GM19463 (cell line): ENCODE data around the gene GDPD5.

Source experiments
- ATAC-seq: cut with Tn5 transposase; IDR thresholded peaks from one replicate; pipeline ENCODE4 v1.9.1; 2021; ENCODE audit warnings: mild to moderate bottlenecking, moderate library complexity; ENCODE audit not compliant: unreplicated experiment

The GDPD5 gene

GRCh38 chr11:75493626-75494025, 32.1 kb downstream of the GDPD5 start:
- no peak for ATAC-seq

DNA sequence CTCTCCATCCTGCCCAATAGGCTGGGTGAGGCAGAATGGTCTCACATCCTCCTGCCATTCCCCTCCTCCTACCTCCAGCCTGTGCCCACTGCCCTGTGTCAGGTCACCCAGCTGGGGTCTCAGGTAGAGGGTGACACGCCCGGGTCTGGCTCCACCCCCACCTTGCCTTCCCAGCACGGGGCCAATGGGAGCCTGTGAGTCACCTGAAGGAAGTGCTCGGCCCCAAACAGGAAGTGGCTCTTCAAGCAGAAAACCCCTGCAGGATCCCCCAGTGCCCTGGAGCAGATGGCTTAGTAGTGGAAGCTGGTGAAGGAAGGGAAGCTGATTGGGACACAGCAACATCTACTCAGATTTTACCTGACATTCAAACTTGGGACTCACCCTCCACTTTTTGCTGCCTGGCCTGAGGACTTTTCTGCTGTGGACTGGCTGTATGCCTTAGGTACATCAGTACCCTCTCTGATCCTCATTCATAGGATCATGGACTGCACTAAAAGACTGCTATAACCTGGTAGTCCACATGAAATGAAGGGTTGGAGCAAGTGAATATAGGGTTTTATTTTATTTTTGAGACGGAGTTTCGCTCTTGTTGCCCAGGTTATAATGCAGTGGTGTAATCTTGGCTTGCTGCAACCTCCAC, 33.4 kb downstream of the GDPD5 start:
- ATAC-seq = peak; percentile 76

DNA sequence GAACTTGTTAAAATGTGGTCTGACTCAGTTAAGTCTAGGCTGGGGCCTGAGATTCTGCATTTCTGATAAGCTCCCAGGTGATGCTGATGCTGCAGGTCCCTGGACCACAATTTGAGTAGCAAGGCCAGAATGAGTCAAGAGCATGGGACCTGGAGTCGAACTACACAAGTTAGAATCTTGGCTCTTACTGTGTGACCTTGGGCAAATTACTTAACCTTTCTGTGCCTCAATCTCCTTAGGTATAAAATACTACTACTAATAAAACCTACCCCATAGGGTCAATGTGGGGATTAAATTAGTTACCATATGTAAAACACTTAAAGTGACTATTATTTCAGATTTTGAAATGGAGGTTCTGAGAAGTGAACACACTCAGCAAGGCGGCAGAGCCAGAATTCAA, 34.3 kb downstream of the GDPD5 start:
- no peak for ATAC-seq

- no peak for ATAC-seq
Observed at GRCh38 chr11:75490221-75491181, 35.2 kb downstream of the GDPD5 start.

- no peak for ATAC-seq
Observed at GRCh38 chr11:75487365-75487764, 38.4 kb downstream of the GDPD5 start.

GRCh38 chr11:75485742-75486141, 40.0 kb downstream of the GDPD5 start:
- no peak for ATAC-seq

DNA sequence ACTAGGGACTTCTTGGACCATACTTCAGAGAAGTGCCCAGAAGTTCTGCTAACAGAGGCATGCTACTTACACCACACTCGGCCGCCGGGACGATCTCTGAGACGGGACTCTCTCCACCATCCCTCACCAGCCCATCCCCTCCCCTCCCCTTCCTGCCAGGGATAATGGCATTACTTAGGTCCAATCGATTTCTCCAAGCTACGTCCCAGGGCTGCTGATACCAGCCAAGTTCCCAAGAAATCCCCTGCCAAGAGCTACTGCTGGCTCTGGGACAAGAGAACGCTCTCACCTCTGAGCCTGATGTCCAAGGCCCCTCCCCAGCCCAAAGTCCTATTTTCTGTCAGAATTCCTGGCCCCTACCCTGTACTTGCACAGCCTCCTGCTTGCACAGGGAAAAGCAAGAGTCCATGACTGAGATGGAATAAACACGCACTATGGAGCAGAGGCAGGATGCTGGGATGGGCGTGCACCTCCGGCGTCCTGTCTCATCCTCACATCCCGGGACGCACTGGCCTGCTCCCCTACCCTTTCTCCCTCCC, 42.7 kb downstream of the GDPD5 start:
- ATAC-seq = no peak

GRCh38 chr11:75481922-75482606, 43.7 kb downstream of the GDPD5 start:
- ATAC-seq = no peak

DNA sequence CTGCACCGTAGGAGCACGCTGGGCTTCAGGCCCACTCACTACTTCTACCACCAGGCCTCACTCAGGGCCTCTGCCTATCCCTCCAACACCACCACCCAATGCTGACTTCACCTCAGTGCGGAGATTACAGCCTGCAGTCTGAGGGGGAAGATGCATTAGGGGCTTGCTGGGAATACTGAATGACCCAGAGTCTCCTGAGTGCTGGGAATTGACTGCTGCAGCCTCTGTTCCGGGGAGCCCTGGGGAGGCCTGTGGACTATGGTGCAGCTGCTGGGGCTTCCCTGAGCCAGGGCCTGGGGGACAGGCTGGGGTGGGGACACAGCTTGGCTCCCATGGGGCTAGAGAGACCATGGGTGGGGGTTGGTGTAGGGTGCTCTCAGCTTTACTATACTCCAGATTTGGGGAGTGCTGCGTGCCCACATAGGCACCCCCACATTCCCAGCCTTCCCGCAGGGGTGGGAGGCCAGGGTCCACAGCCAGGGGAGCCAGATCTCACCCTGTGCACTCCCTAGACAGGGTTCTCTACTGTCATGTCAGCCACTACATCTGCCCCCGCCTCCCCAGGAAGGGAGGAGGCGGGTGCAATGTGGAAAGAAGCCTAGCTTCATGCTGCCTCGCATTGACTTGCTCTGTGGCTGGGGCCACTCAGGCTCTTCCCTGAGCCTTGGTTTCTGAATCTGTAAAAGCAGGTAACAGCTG, 44.4 kb downstream of the GDPD5 start:
- no peak for ATAC-seq

DNA sequence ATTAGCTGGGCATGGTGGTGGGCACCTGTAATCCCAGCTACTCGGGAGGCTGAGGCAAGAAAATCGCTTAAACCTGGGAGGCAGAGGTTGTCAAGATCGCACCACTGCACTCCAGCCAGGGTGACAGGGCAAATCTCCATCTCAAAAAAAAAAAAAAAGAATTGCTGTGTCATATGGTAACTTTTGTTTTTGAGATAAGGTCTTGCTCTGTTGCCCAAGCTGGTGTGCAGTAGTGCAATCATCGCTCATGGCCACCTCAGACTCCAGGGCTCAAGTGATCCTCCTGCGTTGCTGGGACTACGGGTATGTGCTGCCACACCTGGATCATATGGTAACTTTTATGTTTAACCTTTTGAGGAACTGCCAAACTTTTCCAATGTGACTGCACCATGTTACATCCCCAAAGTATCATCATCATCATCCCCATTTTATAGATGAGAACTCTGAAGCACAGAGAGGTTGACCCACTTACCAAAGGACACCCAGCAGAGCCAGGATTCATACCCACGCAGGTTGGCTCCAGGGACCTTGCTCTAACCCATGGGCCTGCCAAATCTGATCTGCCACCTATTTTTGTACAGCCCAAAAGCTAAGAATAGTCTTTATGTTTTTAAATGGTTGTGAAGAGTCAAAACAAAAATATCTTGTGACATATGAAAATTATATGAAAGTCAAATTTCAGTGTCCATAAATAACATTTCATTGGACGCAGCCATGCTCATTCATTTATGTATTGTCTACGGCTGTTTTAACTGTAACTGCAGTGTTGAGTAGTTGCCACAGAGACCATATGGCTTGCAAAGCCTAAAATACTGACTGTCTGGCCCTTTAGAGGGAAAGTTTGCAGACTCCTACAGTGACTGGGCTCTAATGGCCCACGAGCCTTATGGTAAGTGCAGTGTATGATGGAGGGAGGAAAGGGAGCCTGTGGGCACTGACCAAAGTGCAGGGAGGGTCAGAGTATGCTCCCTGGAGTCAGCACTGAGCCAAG, 45.3 kb downstream of the GDPD5 start:
- ATAC-seq = no peak

DNA sequence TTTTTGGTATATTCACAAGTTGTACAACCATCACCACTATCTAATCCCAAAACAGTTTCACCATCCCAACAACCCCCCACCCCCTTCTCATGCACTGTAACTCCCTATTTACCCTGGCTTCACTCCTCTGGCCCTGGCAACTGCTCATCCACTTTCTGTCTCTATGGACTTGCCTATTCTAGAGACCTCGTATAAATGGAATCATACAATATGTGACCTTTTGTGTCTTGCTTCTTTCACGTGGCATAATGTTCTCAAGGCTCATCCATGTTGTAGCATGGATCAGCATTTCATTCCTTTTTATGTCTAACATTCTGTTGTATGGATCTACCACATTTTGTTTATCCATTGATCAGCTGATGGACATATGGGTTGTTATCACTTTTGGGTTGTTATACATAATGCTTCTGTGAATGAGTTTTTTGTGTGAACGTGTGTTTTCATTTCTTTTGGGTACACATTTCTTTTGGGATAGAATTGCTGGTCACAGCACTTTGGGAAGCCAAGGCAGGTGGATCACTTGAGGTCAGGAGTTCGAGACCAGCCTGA, 46.1 kb downstream of the GDPD5 start:
- no peak for ATAC-seq

GRCh38 chr11:75478783-75479596, 46.8 kb downstream of the GDPD5 start:
- ATAC-seq = no peak

DNA sequence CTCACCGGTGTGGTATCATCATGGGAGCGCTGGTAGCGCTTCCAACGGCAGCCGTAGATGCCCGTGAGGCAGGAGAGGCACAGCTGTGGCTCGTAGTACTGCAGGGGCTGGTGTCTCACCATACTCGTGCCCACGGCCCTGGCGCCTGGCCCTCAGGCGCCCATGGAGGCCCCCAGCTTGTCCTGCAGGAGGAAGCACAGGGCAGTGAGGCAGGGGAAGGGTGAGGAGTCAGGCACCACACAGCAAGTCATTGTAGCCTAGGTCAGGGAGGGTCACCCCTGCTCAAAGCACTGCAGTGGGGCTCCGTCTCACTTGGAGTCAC, 48.2 kb downstream of the GDPD5 start:
- no peak for ATAC-seq

GRCh38 chr11:75476739-75477613, 48.8 kb downstream of the GDPD5 start:
- ATAC-seq = no peak

DNA sequence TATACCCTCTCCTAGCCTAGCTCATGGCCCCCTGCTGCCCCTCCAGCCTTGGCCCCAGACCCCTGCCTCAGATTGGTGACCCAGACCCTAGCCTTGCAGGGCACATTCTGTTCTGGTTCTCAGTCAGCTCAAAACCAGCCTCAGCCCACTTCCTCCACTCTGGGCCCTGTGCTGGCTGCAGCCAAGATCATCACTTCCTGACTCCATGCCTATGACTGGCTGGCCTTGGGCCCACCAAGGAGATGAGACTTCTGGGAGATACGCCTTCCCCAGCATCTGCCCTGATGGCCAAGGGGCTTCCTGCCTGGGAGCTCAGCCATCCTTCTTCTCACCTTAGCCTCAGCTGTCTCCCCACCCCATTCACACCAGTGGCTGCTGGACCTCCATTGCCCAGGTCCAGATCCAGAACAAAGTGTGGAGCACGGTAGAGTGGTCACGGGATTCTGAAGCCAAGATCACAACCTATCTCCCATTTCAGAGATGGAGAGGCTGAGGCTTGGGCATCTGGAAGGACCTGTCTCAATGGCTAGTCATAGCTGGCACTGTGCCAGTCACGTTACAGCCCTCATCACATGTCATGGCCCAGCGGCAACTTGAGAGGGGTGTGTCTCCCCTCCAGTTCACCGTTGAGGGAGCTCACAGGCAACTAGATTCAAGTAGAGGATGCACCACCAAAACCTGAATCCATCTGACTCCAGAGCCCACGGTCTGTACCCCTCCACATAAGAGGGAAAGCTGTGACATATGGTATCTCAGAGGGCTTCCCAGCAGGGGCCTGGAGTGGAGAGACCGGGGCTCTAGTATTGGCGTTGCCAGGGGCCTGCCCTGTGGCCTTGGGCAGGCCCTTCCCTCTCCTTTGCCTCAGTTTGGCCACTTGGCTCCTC, 49.7 kb downstream of the GDPD5 start:
- ATAC-seq = no peak

DNA sequence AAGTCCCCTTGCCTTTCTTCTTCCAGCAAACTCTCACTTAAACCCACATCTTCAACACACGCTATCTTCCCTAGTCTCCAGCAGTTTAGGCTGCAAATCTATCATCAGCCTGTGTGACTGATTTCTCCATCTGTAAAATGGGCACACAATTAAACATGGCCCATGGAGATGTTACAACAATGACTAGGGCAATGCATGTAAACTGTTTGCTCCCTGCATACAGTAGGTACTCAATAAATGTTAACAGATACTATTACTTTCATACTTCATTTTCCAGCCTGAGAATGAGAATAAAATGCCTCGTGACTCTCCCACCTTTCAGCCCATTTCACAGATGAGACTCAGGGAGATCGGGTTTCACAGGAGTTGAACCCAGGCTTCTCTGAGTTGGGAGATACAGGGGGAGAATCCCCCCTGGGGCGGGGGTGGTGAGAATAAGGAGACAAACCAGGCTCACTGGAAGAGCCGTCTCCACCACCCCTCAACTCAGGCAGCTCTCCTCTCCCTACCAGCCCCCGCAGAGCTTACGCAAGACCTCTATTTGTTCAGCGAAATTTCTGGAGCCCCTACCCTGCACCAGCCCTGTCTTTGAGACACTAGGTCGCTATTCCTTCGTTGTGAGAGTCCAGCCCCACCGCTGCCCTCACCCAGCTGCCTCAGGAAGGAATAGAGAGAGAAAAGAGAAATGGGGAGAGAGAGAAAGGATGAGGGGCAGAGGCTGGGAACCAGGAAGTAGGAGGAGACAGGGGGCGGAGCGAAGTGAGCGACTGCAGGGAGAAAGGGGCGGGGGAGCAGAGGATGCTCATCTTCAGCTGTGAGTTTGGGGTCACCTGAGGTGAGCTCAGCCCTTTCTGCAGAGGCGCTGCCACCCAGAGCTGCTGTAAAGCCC, 50.6 kb downstream of the GDPD5 start:
- ATAC-seq = no peak
